NCI-H2029 (cell line): ENCODE data around the gene NLRC3.
"Not testable (repeated sequence)": the region's sequence is repeated elsewhere in the genome, so short reads cannot be mapped to it uniquely, and the experiment has no call there.

Experiments
- DNase-seq: peaks from one replicate; lab custom pipeline; 2025; lab: John Stamatoyannopoulos, UW

The NLRC3 gene, protein sequence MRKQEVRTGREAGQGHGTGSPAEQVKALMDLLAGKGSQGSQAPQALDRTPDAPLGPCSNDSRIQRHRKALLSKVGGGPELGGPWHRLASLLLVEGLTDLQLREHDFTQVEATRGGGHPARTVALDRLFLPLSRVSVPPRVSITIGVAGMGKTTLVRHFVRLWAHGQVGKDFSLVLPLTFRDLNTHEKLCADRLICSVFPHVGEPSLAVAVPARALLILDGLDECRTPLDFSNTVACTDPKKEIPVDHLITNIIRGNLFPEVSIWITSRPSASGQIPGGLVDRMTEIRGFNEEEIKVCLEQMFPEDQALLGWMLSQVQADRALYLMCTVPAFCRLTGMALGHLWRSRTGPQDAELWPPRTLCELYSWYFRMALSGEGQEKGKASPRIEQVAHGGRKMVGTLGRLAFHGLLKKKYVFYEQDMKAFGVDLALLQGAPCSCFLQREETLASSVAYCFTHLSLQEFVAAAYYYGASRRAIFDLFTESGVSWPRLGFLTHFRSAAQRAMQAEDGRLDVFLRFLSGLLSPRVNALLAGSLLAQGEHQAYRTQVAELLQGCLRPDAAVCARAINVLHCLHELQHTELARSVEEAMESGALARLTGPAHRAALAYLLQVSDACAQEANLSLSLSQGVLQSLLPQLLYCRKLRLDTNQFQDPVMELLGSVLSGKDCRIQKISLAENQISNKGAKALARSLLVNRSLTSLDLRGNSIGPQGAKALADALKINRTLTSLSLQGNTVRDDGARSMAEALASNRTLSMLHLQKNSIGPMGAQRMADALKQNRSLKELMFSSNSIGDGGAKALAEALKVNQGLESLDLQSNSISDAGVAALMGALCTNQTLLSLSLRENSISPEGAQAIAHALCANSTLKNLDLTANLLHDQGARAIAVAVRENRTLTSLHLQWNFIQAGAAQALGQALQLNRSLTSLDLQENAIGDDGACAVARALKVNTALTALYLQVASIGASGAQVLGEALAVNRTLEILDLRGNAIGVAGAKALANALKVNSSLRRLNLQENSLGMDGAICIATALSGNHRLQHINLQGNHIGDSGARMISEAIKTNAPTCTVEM

DNA sequence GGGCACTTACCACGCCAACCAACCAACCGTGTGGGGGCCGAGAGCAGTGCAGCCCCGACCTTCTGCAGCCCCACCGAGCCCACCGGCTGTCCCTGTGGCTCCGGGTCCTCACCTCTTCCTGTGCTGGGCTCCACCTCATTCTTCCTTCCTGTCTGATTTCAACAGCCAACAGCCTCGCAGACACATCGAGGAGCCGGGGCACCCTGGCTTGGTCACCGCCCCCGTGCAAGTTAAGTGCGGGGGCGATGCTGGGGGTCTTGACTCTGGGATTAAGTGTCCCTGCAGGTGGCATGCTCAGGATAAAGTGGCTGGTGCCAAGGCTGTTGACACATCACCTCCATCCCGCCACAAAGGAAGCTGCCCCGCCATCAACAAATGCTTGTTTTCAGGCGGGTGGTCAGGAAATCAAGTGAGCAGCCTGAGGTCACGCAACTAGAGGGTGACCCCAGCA, at the start of gene NLRC3:
NLRC3 (minus strand) TSS at position 102 of the 451 bp plus-strand sequence. CDS start 12,367 bp downstream, outside the sequence.
- DNase-seq = no peak

DNA sequence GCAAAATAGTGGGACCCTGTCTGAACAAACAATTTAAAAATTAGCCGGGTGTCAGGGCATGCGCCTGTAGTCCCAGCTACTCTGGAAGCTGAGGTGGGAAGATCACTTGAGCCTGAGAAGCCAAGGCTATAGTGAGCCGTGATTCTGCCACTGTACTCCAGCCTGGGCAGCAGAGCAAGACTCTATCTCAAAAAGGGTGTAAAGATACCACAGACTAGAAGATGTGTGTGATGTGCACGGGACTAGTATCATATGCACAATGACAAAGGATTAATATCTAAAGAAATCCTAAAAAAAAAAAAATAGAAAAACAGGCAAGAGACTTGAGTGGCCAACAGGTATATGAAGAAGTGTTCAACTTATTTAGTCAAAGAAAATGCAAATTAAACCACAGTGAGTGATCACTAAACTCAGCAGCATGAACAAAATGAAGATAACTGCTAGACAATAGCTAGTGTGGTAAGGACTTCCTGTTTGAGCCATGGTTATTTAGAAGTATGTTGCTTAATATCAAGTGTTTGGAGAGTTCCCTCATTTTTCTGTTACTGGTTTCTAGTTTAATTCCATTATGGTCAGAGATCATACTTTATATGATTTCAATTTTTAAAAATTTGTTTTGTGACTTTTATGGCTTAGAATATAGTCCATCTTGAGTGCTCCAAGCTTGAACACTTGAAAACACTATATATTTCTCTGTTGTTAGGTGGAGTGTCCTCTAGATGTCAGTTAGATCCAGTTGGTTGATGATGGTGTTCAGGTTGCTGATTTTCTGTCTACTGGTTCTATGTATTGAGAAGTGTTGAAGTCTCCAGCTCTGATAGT, 48.9 kb upstream of the NLRC3 start:
- DNase-seq = no peak

DNA sequence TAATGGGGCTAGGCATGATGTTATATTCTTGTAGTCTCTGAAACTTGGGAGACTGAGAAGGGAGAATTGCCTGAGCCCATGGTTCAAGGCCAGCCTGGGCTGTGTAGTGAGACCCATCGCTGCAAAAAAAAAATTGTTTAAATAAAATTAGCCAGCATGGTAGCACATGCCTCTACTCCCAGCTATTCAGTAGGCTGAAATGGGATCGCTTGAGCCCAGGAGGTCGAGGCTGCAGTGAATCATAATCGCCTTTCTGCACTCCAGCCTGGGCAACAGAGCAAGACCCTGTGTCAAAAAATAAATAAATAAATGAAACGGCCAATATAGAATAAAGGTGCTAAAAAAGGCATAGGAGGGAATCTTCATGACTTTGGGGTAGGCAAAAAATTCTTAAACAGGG, 48.1 kb upstream of the NLRC3 start:
- DNase-seq = no peak

DNA sequence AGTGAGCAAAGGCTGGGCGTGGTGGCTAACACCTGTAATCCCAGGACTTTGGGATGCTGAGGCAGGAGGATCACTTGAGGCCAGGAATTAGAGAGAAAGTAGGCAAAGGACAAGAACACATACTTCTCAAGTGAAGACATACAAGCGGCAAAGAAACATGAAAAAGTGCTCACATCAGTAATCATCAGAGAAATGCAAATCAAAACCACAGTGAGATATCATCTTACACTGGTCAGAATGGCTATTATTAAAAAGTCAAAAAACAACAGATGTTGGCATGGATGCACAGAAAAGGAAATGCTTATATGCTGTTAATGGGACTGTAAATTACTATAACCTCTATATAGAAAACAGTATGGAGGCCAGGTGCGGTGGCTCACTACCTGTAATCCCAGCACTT, 46.4 kb upstream of the NLRC3 start:
- no peak for DNase-seq

DNA sequence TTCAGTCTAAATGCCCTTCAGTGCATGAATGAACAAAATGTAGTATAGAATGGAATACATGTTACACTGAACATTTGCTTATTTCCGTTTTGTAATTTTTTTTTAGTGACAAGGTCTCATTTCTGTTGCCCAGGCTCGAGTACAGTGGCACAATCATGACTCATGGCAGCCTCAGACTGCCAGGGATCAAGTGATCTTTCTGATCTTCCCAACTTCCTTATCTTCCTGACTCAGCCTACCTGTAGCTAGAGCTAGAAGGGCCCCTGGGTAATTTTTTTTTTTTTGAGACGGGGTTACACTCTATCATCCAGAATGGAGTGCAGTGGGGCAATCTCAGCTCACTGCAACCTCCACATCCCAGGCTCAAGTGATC, 41.6 kb upstream of the NLRC3 start:
- DNase-seq = no peak

DNA sequence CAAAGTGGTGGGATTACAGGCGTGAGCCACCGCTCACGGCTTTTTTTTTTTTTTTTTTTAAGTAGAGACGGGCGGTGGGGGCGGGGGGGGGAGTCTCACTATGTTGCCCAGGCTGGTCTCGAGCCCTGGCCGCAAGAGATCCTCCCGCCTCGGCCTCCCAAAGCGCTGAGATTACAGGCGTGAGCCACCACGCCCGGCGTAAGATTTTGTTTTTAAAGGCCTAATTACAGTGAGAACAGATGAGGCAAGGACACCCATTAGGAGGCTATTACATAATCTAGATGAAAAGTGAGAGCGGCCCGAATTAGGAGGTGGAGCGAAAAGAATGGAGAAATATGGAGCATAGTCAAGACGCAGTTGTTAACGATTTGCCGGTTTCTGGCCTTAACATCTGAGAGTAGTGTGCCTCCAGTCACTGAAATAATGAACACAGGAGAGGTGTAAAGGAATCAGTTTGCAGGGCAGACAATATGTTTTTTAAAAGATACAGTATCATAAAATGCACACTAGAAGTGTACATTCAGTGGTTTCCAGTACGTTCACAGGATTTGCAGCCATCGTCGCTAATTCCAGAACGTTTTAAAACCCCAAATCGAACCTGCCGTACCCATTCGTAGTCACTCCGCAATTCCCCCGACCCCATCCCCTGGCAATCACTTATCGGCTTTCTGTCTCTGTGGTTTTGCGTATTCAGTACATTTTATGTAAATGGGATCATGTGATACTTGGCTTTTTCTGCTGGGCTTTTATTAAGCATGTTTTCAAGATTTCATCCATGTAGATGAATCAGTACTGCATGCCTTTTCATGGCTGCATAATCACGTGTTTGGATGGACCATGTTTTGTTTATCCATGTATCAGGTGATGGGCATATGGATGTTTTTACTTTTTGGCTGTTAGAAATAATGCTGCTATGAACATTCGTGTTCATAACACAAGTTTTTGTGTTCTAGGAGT, 35.6 kb upstream of the NLRC3 start:
- DNase-seq = no peak

DNA sequence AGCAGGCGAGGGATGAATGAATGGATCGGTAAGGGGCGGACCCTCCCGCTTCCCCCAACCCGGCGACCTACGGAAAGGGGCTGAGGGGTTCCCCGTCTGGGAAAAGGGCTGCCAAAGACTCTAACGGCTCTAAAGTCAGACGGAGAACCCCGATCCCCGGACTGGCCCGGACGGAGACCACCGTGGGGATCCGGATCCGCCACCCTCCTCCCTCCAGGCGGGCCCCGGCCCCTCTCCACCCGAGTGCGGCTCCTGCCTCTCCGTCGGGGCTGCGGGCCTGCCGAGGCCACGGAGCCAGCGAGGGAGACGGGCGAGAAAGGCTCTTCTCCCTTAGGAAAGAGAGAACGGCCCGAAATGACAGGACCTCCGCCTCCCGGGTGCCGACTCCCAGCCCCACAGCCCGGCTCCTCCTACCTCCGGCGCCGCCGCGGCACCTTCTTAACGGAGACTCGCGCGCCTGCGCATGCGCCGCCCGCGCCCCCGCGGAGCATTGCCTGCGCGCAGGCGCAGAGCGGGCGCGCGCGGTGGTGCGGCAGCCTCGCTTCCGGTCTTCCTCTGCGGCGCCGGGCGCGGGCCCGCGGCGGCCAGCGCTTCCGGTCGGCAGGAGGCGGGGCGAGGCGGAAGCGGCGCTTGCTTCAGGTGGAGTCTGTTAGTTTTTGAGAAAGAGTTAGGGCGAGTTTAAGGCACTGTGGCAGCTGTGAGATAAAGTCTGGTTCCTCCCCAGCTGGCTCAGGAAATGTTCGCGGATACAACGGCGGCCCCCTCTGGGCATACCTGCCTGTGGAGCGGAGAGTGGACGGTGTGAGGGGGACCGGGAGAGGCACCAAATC, 34.2 kb upstream of the NLRC3 start, which contains the start of gene SLX4:
SLX4 (minus strand) TSS at position 461 of the 830 bp plus-strand sequence. CDS start 2,642 bp downstream, outside the sequence.
- DNase-seq = peak; percentile 88

DNA sequence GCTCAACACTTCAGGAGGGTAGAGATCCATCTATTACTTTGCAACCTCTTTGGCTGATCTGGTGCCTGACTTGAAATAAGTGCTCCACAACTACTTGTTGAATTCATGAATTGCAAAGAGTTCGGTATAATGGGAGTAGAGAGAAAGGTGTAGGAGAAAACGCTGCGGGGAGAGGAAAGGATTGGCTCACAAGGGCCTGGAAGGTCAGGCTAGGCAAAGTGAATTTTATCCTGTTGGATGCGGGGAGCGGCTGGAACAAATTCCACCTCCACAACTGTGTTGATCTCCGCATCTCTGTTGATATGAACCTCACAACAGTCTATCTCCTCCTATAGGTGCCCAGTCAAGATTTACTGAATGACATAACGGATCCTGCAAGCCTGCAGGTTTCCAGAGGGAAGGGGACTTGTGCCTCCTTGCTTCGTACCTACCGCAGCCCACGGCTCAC, 33.5 kb upstream of the NLRC3 start:
- DNase-seq = no peak

DNA sequence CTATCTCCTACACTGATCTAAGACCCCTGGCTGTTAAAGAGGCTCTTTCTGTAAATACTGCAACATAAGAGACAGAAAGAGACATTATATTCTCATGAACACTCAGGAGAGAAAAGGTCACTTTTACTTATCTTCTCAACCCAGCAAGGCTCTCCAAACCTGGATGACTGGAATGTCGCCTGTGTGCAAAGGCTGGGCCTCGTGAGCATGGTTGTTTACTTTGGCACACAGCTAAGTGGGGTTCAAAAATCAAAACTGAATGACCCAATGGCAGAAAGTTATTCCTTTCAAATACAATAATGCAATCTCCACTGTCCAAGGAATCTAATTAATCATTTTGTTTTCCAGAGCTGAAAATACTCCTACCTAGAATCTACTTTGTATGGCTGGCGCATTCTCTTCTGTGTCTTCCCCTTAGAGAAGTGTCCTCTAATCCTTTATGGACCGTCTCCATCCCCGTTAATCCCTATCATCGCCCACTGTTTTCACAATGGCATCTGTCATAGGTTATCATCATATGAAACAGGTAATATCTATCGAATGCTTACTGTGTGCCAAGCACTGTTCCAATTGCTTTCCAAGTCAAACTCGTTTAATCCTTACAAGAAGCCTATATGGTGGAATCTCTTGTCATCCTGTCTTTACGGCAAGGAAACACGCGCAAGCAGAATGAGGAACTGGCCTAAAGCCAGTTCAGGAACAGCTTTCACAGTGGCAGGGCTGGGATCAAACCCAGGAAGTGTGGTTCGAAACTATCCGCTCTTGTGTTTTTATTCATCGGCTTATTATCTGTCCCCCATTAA, 32.9 kb upstream of the NLRC3 start:
- no peak for DNase-seq

DNA sequence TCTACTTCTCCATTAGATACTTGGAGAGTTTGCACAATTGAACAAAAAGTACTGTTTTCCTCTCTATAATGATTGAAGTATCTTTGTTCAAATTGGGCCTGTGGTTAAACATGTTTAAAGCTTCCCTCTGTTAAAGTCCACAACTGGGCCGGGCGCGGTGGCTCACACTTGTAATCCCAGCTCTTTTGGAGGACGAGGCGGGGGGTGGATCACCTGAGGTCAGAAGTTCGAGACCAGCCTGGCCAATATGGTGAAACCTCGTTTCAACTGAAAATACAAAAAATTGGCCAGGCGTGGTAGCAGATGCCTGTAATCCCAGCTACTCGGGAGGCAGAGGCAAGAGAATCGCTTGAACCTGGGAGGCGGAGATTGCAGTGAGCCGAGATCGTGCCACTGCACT, 31.8 kb upstream of the NLRC3 start:
- not testable (repeated sequence) for DNase-seq

DNA sequence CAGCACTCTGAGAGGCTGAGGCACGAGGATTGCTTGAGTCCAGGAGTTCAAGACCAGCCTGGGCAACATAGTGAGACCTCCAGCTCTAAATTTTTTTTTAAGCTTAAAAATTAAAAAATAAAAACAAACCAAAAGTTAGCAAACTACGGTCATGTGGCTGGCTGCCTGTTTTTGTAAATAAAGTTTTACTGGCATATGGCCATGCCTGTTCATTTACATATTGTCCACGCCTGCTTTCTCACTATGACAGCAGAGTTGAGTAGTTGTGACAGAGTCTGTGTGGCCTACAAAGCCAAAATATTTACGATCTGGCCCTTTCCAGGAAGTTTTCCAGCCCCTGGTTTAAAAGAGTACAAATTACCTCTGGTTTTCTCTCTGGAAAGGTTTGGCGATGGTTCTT, 30.9 kb upstream of the NLRC3 start:
- DNase-seq = no peak

DNA sequence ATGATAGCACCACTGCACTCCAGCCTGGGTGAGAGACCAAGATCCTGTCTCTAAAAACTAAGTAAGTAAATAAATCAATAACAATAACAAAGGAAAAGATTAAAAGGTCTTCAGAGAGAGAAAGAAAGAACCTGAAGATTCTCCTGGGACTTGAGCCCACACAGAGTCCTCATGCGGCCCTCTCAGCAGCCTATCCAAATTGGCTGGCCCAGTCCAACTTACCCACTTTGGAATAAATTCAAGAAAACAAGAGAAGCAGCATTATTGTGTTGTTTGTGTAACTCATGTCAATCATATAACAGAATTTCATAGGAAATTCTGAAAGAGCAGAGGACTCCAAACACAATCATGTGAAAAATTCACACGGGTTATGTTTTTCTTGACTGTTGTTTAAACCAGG, 30.4 kb upstream of the NLRC3 start:
- DNase-seq = no peak

DNA sequence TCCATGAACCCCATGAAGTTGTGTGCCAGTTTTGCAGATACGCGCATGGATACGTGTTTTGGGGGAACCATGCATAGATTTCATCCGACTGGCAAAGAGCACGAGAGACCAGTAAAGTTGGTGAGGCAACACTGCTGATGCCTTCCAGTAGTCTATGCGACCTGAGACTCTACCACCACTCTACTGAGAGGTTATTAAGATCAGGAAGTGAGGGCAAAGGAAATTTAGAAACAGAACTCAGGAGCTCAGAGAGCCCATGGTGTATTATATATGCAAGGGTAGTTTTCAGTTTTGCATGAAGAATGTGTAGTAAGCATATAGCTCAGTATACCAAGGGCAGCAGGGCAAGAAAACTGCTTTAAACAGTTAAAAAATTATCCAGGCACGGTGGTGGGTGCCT, 30.0 kb upstream of the NLRC3 start:
- no peak for DNase-seq

DNA sequence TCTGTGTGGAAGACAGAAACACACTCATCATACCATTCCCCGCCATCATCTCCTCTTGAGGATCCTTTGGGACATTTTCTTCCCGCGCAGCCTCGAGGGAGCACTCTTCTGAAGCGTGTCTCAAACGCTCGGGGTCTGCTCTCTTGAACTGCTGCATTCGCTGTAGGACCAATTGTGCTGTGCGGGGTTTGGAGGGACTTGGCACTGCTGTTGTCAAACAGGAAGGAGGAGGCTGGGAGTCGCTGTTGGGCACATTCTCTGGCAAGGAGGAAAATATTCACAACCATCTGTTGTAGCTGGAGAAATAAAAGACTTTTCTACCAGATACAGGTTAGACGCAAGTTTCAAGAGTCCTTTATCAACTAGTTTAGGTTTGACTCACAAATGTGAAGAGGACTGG, 29.2 kb upstream of the NLRC3 start:
- no peak for DNase-seq

DNA sequence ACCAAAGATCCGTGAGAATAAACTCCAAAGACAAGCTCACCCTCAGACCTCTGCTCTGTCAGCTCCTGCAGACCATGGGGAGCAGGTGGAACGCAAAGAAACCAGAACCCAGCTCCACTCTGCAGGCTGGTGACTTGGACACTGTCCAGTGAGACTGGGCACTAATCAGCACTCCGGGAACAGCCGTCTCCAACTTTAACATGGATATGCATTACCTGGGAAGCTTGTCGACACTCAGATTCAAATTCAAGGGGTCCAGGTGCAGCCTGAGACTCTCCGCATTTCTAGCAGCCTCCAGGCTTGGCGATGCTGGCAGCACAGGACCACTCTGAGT, 25.1 kb upstream of the NLRC3 start:
- no peak for DNase-seq

DNA sequence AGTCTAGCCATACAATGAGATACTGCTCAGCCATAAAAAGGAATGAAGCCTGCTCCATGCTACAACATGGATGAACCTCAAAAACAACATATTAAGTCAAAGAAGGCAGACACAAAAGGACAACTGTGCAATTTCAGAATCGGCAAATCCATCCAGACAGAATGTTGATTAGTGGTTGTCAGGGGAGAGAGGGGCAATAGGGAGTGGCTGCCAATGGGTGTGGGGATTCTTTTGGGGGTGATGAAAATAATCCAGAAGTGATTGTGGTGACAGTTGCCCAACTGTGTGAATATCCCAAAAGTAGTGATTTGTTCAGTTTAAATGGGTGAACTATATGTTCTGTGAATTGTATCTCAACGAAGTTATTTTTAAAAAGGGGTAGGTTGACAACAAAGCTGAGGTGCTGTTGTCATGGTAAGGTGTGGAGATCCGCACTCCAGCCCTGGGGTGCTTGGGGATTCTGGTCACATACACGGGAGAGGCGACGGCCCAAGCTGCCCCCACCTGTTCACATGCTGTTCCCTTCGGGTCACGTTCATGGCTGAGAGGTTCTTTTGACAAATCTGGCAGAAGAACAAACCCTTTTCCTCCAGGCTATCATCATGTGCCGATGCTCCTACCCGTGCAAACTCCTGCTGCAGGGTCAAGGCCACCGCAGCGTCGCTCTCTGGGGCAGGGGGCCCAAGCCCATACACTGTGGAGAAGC, 24.6 kb upstream of the NLRC3 start:
- DNase-seq = no peak

DNA sequence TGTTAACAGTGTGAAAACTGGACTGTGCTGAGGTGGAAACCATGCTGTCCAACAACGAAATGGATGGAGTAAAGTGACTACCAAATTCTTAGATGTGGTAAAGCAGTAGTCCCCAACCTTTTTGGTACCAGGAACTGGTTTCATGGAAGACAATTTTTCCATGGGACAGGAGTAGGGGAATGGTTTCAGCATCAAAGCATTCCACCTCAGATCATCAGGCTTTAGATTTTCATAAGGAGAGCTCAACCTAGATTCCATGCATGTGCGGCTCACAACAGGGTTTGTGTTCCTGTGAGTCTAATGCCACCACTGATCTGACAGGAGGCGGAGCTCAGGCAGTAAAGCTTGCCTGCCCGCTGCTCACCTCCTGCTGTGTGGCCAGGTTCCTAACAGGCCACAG, 22.7 kb upstream of the NLRC3 start:
- DNase-seq = no peak

DNA sequence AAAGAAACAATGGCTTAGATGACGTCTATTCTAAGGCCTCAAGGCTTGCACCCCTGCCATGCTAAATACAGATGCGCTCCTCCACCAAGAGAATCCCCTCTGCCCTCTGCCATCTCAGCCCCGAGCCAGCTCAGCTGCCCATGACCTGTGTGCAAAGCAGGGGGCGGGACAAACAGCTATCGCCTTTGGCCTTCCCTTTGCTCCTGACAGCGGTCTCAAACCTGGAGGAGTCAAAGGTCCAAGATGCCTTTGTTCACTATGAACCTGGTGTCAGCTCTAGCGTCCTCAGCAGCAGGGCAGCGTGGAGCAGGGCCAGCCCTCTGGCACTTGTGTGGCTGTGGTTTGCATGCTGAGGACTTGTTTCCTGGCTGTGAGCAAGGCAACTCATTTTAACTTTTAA, 21.9 kb upstream of the NLRC3 start:
- DNase-seq = no peak
